Colonic mucosa (tissue), 4 donors: ENCODE data around the gene CC2D1A. TPM values are rescaled to one million over a fixed set of nuclear protein-coding genes. Genes with fewer than 3 reads are reported as not detected.

Source experiments
- DNase-seq: peaks from one replicate; pipeline ENCODE4 v3.0.0-alpha.2; 2020
- H3K27ac ChIP-seq: fragments of 200-600 bp; one replicate; pipeline ENCODE4 v1.8.0; 2021
- H3K27me3 ChIP-seq: fragments of 200-600 bp; one replicate; pipeline ENCODE4 v1.8.0; 2021
- H3K36me3 ChIP-seq: fragments of 200-600 bp; one replicate; pipeline ENCODE4 v1.8.0; 2021
- H3K4me1 ChIP-seq: fragments of 200-600 bp; one replicate; pipeline ENCODE4 v1.8.0; 2021; ENCODE audit warnings: mild to moderate bottlenecking
- H3K4me3 ChIP-seq: fragments of 200-600 bp; one replicate; pipeline ENCODE4 v1.8.0; 2021
- H3K9ac ChIP-seq, 2 donors: one replicate each; pipeline ENCODE4 v1.7.0; 2013; ENCODE audit warnings: control low read depth in 2 of 2, low read depth in 2 of 2, low read length in 2 of 2
- H3K9me3 ChIP-seq: fragments of 200-600 bp; one replicate; pipeline ENCODE4 v1.8.0; 2021
- CTCF ChIP-seq: fragments of 200-600 bp; IDR thresholded peaks from one replicate; pipeline ENCODE4 v1.8.0; 2022; ENCODE audit warnings: antibody characterized with exemption, mild to moderate bottlenecking
- intact Hi-C: fragments of 100-400 bp; cut with DNase I; formaldehyde crosslinking; loops from one replicate; pipeline ENCODE4 v1.14.1; 2022
- total RNA-seq, 2 donors: library from RNA; stranded (reverse); fragmentation: NEBNext Ultra II Directional in 1 of 2; extraction: Animal tissue kit (Norgen Biotek cat#: 25700) in 1 of 2; gene quantifications; one replicate each; pipeline ENCODE4 v1.2.1, GENCODE V29; 2021
- donor health status: healthy.
- donor health status: DM: no; HTN: no; CAD: no.
- donor health status: DM: no; HTN: no; CAD: no.

CC2D1A gene
- total RNA-seq, 2 donors from 2014 or later, result 81.0 to 123 TPM

GRCh38 chr19:13866463-13867046, 39.4 kb upstream of the CC2D1A start:
- no peaks in the 10 kb centered on the region for H3K4me1 ChIP-seq
- no peak overlapping the region for H3K27ac ChIP-seq
- H3K9me3 ChIP-seq, result no peaks in the 10 kb centered on the region
- H3K27me3 ChIP-seq, result no peaks in the 10 kb centered on the region
- no peaks in the 10 kb centered on the region for H3K36me3 ChIP-seq
- no peak overlapping the region for H3K4me3 ChIP-seq
- peak overlapping the region in 1 of 2 donors; percentile 51 for H3K9ac ChIP-seq
- no peak for TF ChIP-seq CTCF
- intact Hi-C loops, result no loop called here
- DNase-seq, result no peak

GRCh38 chr19:13868663-13869062, 37.3 kb upstream of the CC2D1A start:
- no peak for TF ChIP-seq CTCF
- intact Hi-C loops, result no loop called here
- no peak overlapping the region for H3K27ac ChIP-seq
- no peaks in the 10 kb centered on the region for H3K27me3 ChIP-seq
- no peak overlapping the region for H3K4me3 ChIP-seq
- no peaks in the 10 kb centered on the region for H3K9me3 ChIP-seq
- H3K4me1 ChIP-seq, result no peaks in the 10 kb centered on the region
- no peak for DNase-seq
- no peaks in the 10 kb centered on the region for H3K36me3 ChIP-seq
- no peak overlapping the region for H3K9ac ChIP-seq

- intact Hi-C loops, result no loop called here
- Histone ChIP-seq H3K36me3 (no peaks in the 10 kb centered on the region), H3K4me3 (no peak overlapping the region), H3K27me3 (no peaks in the 10 kb centered on the region), H3K4me1 (no peaks in the 10 kb centered on the region), H3K27ac (no peak overlapping the region), H3K9me3 (no peaks in the 10 kb centered on the region), H3K9ac (no peak overlapping the region)
- no peak for DNase-seq
- TF ChIP-seq CTCF, result no peak
Observed at GRCh38 chr19:13869281-13869680, 36.7 kb upstream of the CC2D1A start.

GRCh38 chr19:13870873-13871272, 35.1 kb upstream of the CC2D1A start:
- TF ChIP-seq CTCF, result no peak
- Histone ChIP-seq H3K9me3 (no peaks in the 10 kb centered on the region), H3K27ac (no peak overlapping the region), H3K4me3 (no peak overlapping the region), H3K4me1 (no peaks in the 10 kb centered on the region), H3K36me3 (no peaks in the 10 kb centered on the region), H3K9ac (no peak overlapping the region), H3K27me3 (no peaks in the 10 kb centered on the region)
- intact Hi-C loops, result no loop called here
- DNase-seq, result no peak

GRCh38 chr19:13872339-13872694, 33.7 kb upstream of the CC2D1A start:
- H3K4me1 ChIP-seq, result no peaks in the 10 kb centered on the region
- no peaks in the 10 kb centered on the region for H3K36me3 ChIP-seq
- H3K9me3 ChIP-seq, result no peaks in the 10 kb centered on the region
- no peak for TF ChIP-seq CTCF
- H3K9ac ChIP-seq, result peak overlapping the region in 1 of 2 donors; percentile 34
- intact Hi-C loops, result no loop called here
- H3K27me3 ChIP-seq, result no peaks in the 10 kb centered on the region
- peak overlapping the region; percentile 40 for H3K4me3 ChIP-seq
- H3K27ac ChIP-seq, result no peak overlapping the region
- DNase-seq, result no peak
